HG03565 (cell line): Measurements from ENCODE around the gene GSC.

Experiments used
- ATAC-seq: cut with Tn5 transposase; IDR thresholded peaks from one replicate; pipeline ENCODE4 v1.9.1; 2021; ENCODE audit warnings: mild to moderate bottlenecking, moderate library complexity; ENCODE audit not compliant: unreplicated experiment

The GSC gene

DNA sequence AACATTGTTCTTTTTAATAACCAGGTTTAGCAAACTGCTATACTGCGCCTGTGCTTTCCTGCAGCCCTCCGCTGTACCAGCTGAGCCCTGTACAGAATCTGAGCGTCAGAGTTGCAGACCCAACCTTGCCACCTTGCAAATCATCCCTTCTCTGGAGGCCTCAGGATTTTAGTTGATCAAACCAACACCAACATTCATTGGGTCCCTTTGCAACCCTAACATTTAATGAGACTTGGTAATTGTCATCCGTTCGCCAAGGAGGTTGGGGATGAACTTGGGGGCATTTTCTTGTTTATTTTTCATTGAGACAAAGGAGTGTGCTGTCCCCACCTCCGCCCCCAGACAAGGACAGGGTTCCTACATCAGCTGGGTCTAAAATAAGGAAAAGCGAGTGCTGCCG is 2.6 kb upstream of the GSC start:
- no peak for ATAC-seq

DNA sequence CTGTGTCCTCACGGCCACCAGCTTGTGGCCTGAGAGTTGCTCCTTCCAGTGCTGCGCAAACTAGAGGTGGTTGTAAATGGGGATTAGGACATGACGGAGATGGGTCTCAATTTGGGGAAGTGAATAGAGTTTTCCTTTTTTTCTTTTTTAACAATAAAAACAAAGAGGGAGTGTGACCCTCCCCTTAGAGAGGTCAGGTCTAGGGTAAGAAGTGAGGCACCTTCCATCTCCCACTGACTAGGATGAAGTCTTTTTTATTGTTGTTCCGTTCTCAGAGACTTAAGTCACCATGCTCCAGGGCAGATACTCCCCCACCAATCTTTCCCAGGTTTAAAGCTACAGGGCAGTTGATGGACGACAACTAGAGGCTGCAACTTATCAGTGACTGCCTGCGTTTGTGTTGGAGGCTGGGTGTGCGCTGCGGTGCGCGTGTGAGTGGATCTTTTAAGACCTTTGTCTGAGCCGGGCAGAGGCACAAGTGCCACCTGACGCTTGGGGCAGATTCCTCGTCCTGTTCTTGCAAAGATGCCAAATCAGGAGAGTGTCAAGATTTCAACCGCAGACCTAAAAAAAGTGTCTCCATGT is 2.1 kb upstream of the GSC start:
- no peak for ATAC-seq

DNA sequence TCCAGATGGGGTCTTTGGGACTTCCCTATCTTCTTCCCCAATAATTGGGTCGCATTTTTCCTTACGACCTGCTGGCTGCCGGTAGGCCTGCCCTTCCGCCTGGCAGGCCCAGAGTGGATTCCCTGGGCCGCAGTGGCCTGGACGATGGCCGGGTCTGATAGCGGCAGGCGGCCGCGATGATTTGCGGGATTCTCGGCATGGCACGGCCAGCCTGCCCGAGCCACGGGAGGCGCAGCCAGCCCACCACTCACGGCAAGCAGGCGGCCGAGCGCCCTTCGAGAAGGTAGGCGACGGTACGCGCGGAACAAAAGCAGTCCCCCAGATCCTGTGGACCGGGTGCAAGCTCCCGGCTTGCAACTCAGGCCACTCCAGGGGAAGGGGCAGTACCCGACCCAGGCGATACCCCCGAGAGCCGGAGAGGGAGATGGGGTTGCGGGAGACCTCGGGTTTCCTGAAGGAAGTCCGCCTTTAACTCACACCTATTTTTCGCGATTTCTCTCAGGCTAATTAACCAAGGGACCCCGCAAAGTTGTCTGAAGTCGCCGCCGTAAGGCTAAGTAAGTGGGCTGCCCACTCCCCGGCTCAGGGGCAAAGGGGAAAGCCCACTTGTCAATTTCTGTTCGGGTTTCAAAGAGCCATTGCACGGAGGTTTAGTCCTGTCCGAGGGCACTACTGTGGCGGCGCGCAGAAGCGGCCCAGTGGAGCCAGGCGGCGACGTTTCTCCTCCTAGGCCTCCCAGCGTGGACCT is 1.4 kb upstream of the GSC start:
- no peak for ATAC-seq

DNA sequence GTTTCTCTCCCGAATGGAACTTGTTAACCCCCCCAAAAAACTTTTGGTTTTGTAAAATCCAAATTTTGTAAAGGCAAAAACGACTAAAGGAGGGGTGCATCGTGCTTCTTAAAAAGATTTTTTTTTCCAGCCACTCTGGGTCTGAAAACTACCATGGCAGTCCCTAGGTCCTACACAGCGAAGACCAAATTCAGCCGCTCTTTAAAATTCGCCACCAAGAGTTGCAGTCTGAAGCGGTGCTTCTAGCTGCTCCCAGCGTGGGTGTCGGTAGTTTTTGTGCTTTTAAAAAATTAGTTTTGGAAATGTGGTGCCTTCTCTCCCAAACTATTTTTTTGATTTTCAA is 873 bp upstream of the GSC start:
- no peak for ATAC-seq

DNA sequence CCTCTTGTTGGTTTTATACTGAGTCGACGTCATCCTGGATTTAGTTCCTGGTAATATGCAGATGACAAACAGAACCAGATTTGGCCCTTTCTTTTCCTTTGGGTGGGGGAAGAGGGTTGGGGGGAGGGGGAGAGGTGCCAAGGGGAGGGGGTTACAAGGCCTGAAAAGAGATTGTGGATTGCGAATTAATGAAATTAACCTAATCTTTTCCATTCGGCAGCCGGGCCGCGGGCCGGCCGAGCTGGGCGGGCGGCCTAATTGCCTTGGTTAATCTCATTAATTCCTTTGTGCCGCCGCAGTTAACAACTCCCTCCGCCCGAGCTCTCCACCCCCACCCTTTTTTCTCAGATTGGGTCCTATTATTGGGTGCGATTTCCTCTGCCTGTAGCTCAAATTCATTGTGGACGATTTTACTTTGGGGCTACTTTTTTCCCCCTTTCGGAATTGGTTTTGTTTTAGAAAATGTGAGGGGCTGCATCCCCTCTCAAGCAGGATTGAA is 387 bp upstream of the GSC start:
- no peak for ATAC-seq

DNA sequence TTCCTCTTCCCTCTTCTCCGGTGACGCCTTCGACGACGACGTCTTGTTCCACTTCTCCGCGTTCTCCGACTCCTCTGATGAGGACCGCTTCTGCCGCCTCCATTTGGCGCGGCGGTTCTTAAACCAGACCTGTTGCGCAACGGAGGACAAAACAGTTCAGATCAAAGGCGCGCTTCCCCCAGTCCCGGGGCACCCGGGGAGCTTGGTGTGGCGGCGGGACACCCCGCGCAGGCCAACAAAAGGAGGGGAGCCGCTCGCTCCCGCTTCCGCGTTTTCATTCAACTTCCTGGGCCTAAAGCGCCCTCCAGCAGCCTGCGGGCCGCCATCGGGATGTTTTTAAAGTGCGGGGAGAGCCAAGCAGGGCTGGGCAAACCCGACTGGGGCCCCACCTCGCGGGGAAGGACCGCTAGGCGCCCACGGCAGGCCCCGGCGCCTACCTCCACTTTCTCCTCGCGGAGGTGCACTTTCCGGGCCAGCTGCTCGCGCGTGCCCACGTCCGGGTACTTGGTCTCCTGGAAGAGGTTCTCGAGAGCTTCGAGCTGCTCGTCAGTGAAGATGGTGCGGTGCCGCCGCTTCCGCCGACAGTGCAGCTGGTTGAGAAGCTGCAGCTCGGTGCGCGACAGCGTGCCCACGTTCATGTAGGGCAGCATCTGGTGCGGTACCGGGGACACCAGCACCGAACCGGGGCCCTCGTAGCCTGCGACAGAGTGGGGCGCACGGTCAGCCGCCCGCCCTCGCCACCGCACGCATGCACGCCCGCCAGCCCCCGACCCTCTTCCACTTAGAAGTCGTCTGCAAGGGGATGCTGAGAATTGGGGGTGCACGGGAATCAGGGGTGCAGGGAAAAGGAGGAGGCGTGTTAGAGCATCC is 1.2 kb downstream of the GSC start:
- no peak for ATAC-seq

DNA sequence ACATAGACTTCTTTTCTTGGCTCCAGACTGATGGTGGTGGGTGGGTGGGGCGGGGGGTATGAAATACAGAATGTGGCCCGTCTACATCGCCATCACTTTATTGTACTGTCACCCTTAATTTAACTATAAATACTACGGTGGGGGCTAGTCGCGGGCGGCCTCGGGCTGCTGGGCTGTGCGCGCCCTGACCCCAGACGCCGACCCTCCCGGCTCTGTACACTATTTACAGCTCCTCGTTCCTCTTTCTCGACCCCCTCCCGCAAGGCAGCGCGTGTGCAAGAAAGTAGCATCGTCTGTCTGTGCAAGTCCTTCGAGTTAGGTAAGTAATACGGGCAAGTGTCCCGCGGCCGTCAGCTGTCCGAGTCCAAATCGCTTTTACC is 1.8 kb downstream of the GSC start:
- ATAC-seq, result no peak

DNA sequence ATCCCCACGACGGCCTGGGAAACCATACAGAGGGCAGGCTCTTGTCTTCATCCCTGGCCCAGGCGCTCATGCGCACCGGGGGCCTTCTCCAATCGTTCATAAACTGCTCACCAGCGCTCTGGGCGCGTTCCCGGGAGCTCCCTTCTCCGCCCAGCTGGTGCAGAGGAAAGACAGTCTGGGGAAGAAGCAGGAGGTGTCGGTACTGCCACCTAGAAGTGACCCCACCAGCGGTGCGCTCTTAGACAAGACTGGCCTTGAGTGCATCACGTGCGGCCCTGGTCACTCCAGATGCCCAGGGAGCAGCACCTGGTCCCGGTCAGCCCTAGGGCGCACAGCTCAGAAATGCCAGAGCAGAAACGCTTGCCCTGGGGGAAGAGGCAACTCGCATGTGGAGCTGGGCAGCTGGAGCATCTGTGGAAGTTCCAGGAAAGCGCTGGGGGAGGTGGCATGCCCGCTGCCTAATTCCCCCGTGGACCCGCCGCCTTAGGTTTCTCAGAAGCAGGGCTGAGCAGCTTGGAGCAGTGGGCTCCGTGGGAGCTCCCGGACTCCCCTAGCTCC is 2.5 kb downstream of the GSC start:
- ATAC-seq, result no peak

DNA sequence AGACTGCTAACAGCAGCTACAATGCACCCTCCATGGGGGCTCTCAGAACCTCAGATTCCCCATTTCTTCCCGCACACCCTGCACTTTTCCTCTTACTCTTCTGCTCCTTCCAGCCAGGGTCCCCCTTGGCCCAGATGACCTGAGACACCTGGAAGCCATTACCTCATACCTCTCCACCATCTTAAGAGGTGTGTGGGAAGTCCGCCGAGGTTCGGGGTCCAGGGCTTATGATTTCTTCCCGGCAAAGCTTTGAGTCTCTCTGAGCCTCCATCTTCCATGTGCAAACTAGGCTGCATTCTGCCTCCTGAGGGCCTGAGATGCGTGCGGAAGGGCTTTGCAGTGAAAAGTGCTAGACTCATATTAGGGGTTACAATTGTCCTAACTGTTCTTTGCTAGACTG is 5.3 kb downstream of the GSC start:
- no peak for ATAC-seq

DNA sequence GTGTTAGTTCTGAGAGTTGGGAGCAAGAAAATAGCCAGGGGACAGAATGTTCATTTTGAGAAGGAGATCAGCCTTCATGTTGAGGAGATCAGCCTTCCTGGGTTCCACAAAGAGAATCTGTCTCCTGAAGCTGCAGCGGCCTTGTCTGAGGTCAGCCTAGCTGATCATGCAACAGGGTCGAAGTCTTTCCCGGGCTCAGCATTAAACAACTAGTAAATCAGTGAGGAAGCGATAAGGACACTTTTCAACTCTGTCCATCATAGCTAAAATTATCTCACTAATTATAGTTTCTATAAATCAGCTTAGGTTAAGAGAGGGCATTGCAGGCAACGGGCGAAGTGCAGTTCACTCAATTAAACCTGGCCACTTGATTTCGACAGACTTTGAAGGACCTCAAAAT is 7.5 kb downstream of the GSC start:
- ATAC-seq, result no peak

DNA sequence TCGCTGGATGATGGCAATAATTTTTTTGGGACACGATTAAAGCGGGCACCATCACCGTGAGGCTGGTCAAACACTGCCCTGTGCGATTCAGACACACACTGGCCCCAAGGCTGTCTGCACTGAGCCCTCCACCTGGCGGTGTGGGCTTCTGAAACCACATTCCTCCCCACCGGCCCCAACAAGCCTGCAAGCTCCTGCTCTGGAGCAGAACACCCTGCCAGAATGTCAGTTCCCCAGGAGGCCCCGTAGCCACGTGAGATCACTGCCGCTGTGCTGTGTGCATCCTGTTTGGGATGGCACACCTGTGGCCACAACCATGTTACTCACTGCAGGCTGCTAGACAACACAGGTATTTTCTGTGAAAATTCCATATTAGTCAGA is 7.9 kb downstream of the GSC start:
- no peak for ATAC-seq

DNA sequence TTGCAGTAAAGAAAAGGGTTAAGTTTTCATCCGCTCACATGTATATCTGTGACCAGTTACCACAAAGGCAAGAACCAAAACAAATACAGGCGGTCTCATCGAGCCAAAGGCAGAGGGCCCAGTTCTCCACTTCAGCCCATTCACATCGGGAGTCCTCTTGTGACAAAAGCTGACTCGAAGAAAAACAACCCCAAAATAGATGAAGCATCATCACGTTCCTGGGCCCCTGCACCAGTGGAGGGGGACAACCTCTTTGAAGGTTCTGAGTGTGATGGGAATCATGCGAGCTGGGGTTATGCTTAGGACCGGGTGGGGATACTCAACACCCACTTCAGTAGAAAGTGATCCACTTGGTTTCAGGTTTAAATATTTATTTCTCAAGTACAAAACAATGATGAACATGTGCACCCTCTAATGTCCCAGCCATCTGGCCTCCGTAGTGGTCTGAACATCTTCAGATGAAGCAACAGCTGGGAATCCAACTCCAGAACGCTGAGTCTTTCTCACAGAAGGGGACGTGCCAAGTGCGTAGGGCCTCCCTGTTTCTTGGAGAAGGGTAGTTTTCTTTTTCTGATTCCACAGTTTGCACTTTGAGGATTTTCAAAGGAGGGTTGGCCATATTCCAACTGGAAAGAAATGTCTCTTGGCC is 8.4 kb downstream of the GSC start:
- no peak for ATAC-seq

DNA sequence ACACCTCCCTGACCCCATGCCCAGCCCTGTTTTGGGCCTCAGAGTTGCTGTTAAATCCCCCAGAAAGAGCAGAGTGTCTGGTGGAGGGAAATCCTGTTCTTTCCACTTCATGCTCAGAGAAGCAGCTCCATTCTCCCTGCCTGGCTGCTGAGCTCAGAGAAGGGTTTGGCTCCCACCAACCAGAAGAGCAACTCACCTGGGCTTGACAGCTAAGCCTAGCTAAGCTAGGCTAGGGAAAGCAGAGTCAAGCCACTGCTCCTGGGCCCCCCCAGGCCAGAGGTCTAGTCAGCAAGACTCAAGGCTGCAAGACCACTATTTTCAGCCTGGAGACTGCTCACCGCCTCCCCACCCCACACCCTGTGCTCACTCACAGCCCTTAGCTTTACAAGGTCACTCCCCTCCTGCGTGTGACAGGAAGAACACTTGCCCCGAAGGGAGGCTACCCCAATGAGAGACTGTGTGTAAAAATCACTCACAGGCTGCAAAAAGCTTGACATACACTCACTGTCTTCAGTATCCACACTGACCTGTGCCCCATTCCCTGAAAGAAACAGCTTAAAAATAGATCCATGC is 13.5 kb downstream of the GSC start:
- ATAC-seq, result no peak

DNA sequence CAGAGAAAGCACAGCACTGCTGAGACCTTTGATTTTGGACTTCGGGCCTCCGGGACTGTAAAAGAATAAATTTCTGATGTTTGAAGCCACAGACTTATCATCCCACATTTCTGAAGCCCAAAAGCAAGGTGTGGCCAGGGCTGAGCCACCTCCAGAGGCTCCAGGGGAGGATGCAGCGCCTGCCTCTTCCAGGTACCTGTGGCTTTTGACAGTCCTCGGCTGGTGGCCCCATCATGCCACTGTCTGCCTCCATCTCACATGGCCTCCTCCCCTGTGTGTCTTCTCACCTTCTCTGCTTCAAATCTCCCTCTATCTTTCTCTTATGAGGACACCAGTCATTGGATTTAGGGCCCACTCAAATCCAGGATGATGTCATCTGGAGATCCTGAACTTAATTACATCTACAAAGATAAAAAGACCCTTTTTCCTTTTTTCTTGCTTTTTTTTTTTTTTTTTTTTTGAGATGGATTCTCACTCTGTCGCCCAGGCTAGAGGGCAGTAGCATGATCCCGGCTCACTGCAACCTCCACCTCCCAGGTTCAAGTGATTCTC is 15.4 kb downstream of the GSC start:
- ATAC-seq, result no peak

DNA sequence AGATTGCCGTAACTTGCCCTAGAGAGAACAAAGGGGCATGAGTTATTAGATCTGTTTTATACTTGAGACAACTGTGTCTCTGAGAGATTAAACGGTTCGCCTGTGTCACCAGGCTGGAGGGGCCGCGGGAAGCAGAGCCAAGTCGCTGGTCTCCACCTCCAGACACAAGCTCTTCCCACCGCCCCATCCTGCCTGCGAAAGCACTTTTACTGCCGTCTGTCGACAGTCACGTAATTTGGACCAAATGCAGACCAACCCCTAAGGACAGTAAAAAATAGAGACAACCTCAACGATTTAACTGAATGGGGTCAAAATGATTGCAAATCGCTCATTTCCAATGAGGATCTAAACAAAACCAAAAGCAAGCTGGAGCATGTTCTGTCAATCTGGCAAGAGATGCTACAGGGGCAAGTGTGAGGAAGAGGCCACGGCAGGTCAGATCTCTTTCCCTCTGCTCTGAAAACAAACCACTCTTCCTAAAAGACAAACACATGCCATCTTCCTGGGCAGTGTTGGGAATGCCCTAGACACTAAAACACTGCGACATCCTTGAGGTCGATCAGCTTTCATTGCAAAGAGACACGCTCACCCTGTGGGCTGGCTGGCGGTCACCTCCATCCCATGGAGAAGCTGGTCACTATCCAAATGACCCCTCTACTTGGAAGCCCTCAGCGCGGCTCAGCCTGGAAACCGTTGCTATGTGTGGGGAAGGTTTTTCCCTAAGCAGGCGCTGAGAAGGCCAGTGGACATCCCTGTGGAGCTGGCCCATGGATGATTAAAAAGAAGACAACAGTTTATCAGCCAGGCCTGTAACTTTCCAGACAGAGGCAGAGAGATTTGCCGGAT is 17.1 kb downstream of the GSC start:
- no peak for ATAC-seq

DNA sequence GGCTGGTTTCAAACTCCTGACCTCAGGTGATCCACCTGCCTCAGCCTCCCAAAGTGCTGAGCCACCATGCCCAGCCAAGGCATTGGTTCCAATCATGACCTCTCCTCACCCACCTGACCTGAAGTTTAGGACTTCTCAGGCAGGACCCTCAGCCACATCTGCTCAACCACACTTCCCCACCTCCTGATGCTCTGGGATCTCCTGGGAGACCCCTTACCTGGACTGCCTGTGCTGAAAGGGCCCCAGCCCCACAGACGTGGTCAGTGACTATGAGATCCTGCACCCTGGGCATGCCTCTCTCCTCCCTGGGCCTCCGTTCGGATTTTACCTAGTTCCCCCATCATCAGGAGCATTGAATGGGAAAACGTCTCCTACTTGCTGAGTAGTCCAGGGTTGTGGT is 18.0 kb downstream of the GSC start:
- ATAC-seq, result no peak

DNA sequence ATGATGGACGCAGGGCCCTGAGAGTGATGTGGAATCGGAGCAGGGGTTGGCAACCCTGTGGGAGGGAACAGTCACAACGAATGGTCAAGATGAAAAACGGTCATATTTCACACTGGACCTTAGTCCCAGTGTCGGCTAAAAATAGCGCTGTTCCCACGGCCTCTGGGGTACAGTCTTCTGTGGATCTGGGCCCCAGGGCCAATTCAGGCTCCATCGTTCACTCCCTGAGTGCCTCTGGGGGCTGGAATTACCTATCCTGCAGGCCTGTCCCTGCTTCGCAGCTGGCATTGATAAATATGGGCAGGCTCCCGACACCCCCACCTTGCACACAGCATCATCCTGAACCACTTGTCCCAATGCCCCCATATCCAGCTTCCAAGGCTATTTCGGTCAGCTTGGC is 18.6 kb downstream of the GSC start:
- no peak for ATAC-seq

DNA sequence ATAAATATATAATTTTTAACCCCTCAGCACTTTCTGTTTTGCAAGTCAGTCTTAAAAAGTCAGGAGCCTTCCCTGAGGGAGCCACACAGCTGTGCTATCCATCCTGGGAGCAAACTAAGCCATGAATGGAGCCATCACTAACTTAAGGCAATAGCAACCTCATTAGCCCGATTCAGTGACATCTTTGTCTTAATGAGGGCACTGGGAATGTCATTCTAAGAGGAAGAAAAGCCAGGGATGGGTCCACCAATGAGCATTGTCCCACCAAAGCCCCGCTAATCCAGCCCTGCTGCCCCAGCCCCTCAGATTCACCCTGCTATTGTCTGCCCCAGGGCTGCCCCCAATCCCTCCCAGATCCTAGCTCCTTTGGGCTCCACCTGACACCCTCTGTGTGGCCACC is 19.5 kb downstream of the GSC start:
- no peak for ATAC-seq

DNA sequence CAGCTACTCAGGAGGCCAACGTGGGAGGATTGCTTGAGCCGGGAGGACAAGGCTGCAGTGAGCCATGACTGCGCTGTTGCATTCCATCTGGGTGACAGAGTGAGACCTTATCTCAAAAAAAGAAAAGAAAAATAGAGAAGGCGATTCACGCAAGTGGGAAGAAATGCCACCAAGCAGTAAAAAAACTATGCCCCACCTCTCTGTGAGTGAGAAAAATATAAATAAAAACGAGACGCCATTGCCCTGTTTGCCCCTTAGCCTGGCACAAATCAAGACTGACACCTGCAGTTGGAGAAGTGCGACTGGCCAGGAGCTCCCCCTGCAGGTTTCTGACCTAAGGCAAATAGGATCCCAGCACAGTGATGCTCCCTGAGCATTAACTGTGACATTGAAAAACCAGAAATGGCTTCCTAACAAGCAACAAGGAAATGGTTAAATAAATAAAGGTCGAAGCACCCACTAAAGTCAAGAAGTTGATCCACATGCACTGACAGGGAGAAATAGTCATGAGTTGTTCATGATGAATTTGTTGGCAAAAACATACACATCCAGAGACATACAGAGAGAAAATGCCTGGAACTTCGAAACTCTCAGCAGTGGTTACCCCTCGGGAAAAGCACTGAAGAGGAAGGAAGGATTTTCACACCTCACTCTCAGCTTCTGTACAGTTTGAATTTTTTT is 21.1 kb downstream of the GSC start:
- no peak for ATAC-seq
